GM21447 (cell line): Measurements from ENCODE around the gene PTPRU.

Experiments
- ATAC-seq: cut with Tn5 transposase; IDR thresholded peaks from one replicate; pipeline ENCODE4 v1.9.1; 2021; ENCODE audit not compliant: unreplicated experiment

The PTPRU gene

GRCh38 chr1:29235955-29236711, at the start of gene PTPRU:
TSS of gene PTPRU (plus strand) at chr1:29236522. CDS start at chr1:29236645, 123 bp downstream.
- no peak for ATAC-seq

- ATAC-seq: no peak
Observed at GRCh38 chr1:29186707-29187106, 49.6 kb upstream of the PTPRU start.

GRCh38 chr1:29190718-29191117, 45.6 kb upstream of the PTPRU start:
- ATAC-seq: no peak

- no peak for ATAC-seq
Observed at GRCh38 chr1:29193879-29194455, 42.4 kb upstream of the PTPRU start.

- ATAC-seq: no peak
Observed at GRCh38 chr1:29195881-29196291, 40.4 kb upstream of the PTPRU start.

- no peak for ATAC-seq
Observed at GRCh38 chr1:29196863-29197589, 39.3 kb upstream of the PTPRU start.

- ATAC-seq: no peak
Observed at GRCh38 chr1:29197590-29197924, 38.8 kb upstream of the PTPRU start.

GRCh38 chr1:29197993-29198392, 38.3 kb upstream of the PTPRU start:
- no peak for ATAC-seq

GRCh38 chr1:29200906-29201594, 35.3 kb upstream of the PTPRU start:
- no peak for ATAC-seq

GRCh38 chr1:29201595-29202051, 34.7 kb upstream of the PTPRU start:
- no peak for ATAC-seq

GRCh38 chr1:29202053-29202452, 34.3 kb upstream of the PTPRU start:
- ATAC-seq: no peak

- ATAC-seq: peak; percentile 77
Observed at GRCh38 chr1:29202584-29203340, 33.6 kb upstream of the PTPRU start.

- no peak for ATAC-seq
Observed at GRCh38 chr1:29208442-29208841, 27.9 kb upstream of the PTPRU start.

- no peak for ATAC-seq
Observed at GRCh38 chr1:29209173-29209572, 27.1 kb upstream of the PTPRU start.

- ATAC-seq: peak; percentile 56
Observed at GRCh38 chr1:29210278-29211085, 25.8 kb upstream of the PTPRU start.

GRCh38 chr1:29211086-29212030, 25.0 kb upstream of the PTPRU start:
- ATAC-seq: no peak

- no peak for ATAC-seq
Observed at GRCh38 chr1:29213055-29213454, 23.3 kb upstream of the PTPRU start.

- ATAC-seq: no peak
Observed at GRCh38 chr1:29217633-29218032, 18.7 kb upstream of the PTPRU start.

- no peak for ATAC-seq
Observed at GRCh38 chr1:29218223-29218622, 18.1 kb upstream of the PTPRU start.
